ENCODE data around the gene MAFG. TPM values are rescaled to one million over a fixed set of nuclear protein-coding genes. Genes with fewer than 3 reads are reported as not detected.

MAFG gene
- polyA plus RNA-seq, 1 donor, result 21.1 TPM

- Histone ChIP-seq H3K27ac (ENCODE audit: low read length) (no peak overlapping the region), H3K27me3 (ENCODE audit: control insufficient read depth, insufficient read depth, low read length) (peaks cover 20% of the 10 kb centered on the region), H3K9me3 (ENCODE audit: control insufficient read depth, low read depth, low read length) (peaks cover 6% of the 10 kb centered on the region), H3K4me3 (ENCODE audit: low read length) (no peak overlapping the region), H3K4me1 (ENCODE audit: control insufficient read depth, insufficient read depth, low read length) (peaks cover 20% of the 10 kb centered on the region), H3K36me3 (ENCODE audit: control insufficient read depth, insufficient read depth, low read length) (peaks cover 59% of the 10 kb centered on the region)
- no peak for DNase-seq
- WGBS (ENCODE audit: insufficient coverage, low lambda C conversion rate), result no CpG with 5 or more reads among the region's 10 CpGs
These were observed 21.5 kb downstream of the MAFG start for GRCh38 chr17:81905993-81906392.

- no peak overlapping the region for H3K27ac ChIP-seq (ENCODE audit: low read length)
- no peak for DNase-seq
- peaks cover 20% of the 10 kb centered on the region for H3K4me1 ChIP-seq (ENCODE audit: control insufficient read depth, insufficient read depth, low read length)
- no CpG with 5 or more reads among the region's 16 CpGs for WGBS (ENCODE audit: insufficient coverage, low lambda C conversion rate)
- H3K36me3 ChIP-seq (ENCODE audit: control insufficient read depth, insufficient read depth, low read length), result peaks cover 61% of the 10 kb centered on the region
- peaks cover 6% of the 10 kb centered on the region for H3K9me3 ChIP-seq (ENCODE audit: control insufficient read depth, low read depth, low read length)
- peaks cover 21% of the 10 kb centered on the region for H3K27me3 ChIP-seq (ENCODE audit: control insufficient read depth, insufficient read depth, low read length)
- no peak overlapping the region for H3K4me3 ChIP-seq (ENCODE audit: low read length)
These were observed 22.1 kb downstream of the MAFG start for GRCh38 chr17:81905424-81905875.

GRCh38 chr17:81904600-81905423 lies 22.7 kb downstream of the MAFG start:
- Histone ChIP-seq H3K4me3 (ENCODE audit: low read length) (no peak overlapping the region), H3K4me1 (ENCODE audit: control insufficient read depth, insufficient read depth, low read length) (peaks cover 14% of the 10 kb centered on the region), H3K27ac (ENCODE audit: low read length) (no peak overlapping the region), H3K27me3 (ENCODE audit: control insufficient read depth, insufficient read depth, low read length) (peaks cover 21% of the 10 kb centered on the region), H3K36me3 (ENCODE audit: control insufficient read depth, insufficient read depth, low read length) (peaks cover 65% of the 10 kb centered on the region), H3K9me3 (ENCODE audit: control insufficient read depth, low read depth, low read length) (peaks cover 6% of the 10 kb centered on the region)
- DNase-seq, result no peak
- no CpG with 5 or more reads among the region's 28 CpGs for whole genome bisulfite sequencing (ENCODE audit: insufficient coverage, low lambda C conversion rate)

- no peak overlapping the region for H3K27ac ChIP-seq (ENCODE audit: low read length)
- peaks cover 21% of the 10 kb centered on the region for H3K27me3 ChIP-seq (ENCODE audit: control insufficient read depth, insufficient read depth, low read length)
- H3K36me3 ChIP-seq (ENCODE audit: control insufficient read depth, insufficient read depth, low read length), result peaks cover 68% of the 10 kb centered on the region
- H3K9me3 ChIP-seq (ENCODE audit: control insufficient read depth, low read depth, low read length), result peaks cover 6% of the 10 kb centered on the region
- H3K4me1 ChIP-seq (ENCODE audit: control insufficient read depth, insufficient read depth, low read length), result peaks cover 8% of the 10 kb centered on the region
- no peak for DNase-seq
- 80% methylated on average over 1 of the region's 24 CpGs for WGBS (ENCODE audit: insufficient coverage, low lambda C conversion rate)
- H3K4me3 ChIP-seq (ENCODE audit: low read length), result no peak overlapping the region
These were observed 23.5 kb downstream of the MAFG start for GRCh38 chr17:81903896-81904599.

- H3K4me1 ChIP-seq (ENCODE audit: control insufficient read depth, insufficient read depth, low read length), result peaks cover 8% of the 10 kb centered on the region
- no peak overlapping the region for H3K4me3 ChIP-seq (ENCODE audit: low read length)
- no peak for DNase-seq
- peaks cover 6% of the 10 kb centered on the region for H3K9me3 ChIP-seq (ENCODE audit: control insufficient read depth, low read depth, low read length)
- H3K27me3 ChIP-seq (ENCODE audit: control insufficient read depth, insufficient read depth, low read length), result peaks cover 21% of the 10 kb centered on the region
- no peak overlapping the region for H3K27ac ChIP-seq (ENCODE audit: low read length)
- no CpG with 5 or more reads among the region's 10 CpGs for WGBS (ENCODE audit: insufficient coverage, low lambda C conversion rate)
- peaks cover 68% of the 10 kb centered on the region for H3K36me3 ChIP-seq (ENCODE audit: control insufficient read depth, insufficient read depth, low read length)
These were observed 24.1 kb downstream of the MAFG start for GRCh38 chr17:81903415-81903831.

GRCh38 chr17:81902653-81903414 lies 24.7 kb downstream of the MAFG start:
- WGBS (ENCODE audit: insufficient coverage, low lambda C conversion rate), result 20% methylated on average over 1 of the region's 47 CpGs
- Histone ChIP-seq H3K27ac (ENCODE audit: low read length) (no peak overlapping the region), H3K9me3 (ENCODE audit: control insufficient read depth, low read depth, low read length) (peaks cover 6% of the 10 kb centered on the region), H3K4me1 (ENCODE audit: control insufficient read depth, insufficient read depth, low read length) (peaks cover 8% of the 10 kb centered on the region), H3K27me3 (ENCODE audit: control insufficient read depth, insufficient read depth, low read length) (peaks cover 21% of the 10 kb centered on the region), H3K4me3 (ENCODE audit: low read length) (no peak overlapping the region), H3K36me3 (ENCODE audit: control insufficient read depth, insufficient read depth, low read length) (peaks cover 68% of the 10 kb centered on the region)
- DNase-seq, result no peak

GRCh38 chr17:81902023-81902652 lies 25.4 kb downstream of the MAFG start, which contains the start of gene NPB:
TSS of gene NPB (plus strand) at chr17:81902238. CDS start at chr17:81902278, 40 bp downstream.
- WGBS (ENCODE audit: insufficient coverage, low lambda C conversion rate), result no CpG with 5 or more reads among the region's 79 CpGs
- Histone ChIP-seq H3K4me1 (ENCODE audit: control insufficient read depth, insufficient read depth, low read length) (peaks cover 8% of the 10 kb centered on the region), H3K27ac (ENCODE audit: low read length) (no peak within 1 kb of the TSS), H3K9me3 (ENCODE audit: control insufficient read depth, low read depth, low read length) (peaks cover 6% of the 10 kb centered on the region), H3K27me3 (ENCODE audit: control insufficient read depth, insufficient read depth, low read length) (peaks cover 21% of the 10 kb centered on the region), H3K4me3 (ENCODE audit: low read length) (no peak within 1 kb of the TSS), H3K36me3 (ENCODE audit: control insufficient read depth, insufficient read depth, low read length) (peaks cover 66% of the 10 kb centered on the region)
- DNase-seq, result peak in 1 of 2 donors; percentile 43

GRCh38 chr17:81901167-81902022 lies 26.1 kb downstream of the MAFG start:
- peaks cover 6% of the 10 kb centered on the region for H3K9me3 ChIP-seq (ENCODE audit: control insufficient read depth, low read depth, low read length)
- H3K4me1 ChIP-seq (ENCODE audit: control insufficient read depth, insufficient read depth, low read length), result peaks cover 8% of the 10 kb centered on the region
- H3K27ac ChIP-seq (ENCODE audit: low read length), result no peak overlapping the region
- peaks cover 21% of the 10 kb centered on the region for H3K27me3 ChIP-seq (ENCODE audit: control insufficient read depth, insufficient read depth, low read length)
- no CpG with 5 or more reads among the region's 21 CpGs for WGBS (ENCODE audit: insufficient coverage, low lambda C conversion rate)
- H3K36me3 ChIP-seq (ENCODE audit: control insufficient read depth, insufficient read depth, low read length), result peaks cover 64% of the 10 kb centered on the region
- H3K4me3 ChIP-seq (ENCODE audit: low read length), result no peak overlapping the region
- no peak for DNase-seq

- no peak overlapping the region for H3K4me3 ChIP-seq (ENCODE audit: low read length)
- peaks cover 21% of the 10 kb centered on the region for H3K27me3 ChIP-seq (ENCODE audit: control insufficient read depth, insufficient read depth, low read length)
- DNase-seq, result no peak
- peaks cover 6% of the 10 kb centered on the region for H3K9me3 ChIP-seq (ENCODE audit: control insufficient read depth, low read depth, low read length)
- H3K36me3 ChIP-seq (ENCODE audit: control insufficient read depth, insufficient read depth, low read length), result peaks cover 59% of the 10 kb centered on the region
- H3K27ac ChIP-seq (ENCODE audit: low read length), result no peak overlapping the region
- WGBS (ENCODE audit: insufficient coverage, low lambda C conversion rate), result no CpG with 5 or more reads among the region's 18 CpGs
- peaks cover 8% of the 10 kb centered on the region for H3K4me1 ChIP-seq (ENCODE audit: control insufficient read depth, insufficient read depth, low read length)
These were observed 27.2 kb downstream of the MAFG start for GRCh38 chr17:81900181-81900820.
